Measurements from ENCODE around the gene OSGEP. TPM values are rescaled to one million over a fixed set of nuclear protein-coding genes. Genes with fewer than 3 reads are reported as not detected.

Gene OSGEP
- total RNA-seq, 4 donors from 2014 or later, result 22.3 to 41.6 (median 26.6) TPM

DNA sequence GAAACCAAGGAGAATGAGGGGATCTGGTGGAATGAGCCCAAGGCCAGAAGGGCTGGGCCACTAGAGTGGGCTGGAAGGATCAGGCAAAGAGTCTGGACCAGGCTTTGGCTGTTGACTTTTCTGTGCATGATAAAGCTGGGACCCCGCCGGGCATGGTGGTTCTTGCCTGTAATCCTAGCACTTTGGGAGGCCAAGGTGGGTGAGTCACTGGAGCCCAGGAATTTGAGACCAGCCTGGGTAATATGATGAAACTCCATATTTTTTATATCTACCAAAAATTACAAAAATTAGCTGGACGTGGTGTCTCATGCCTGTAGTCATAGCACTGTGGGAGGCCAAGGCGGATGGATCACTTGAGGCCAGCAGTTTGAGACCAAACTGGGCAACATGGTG is 18.3 kb downstream of the OSGEP start:
- Histone ChIP-seq H3K4me3 (no peak overlapping the region), H3K36me3 (no peaks in the 10 kb centered on the region), H3K27ac (no peak overlapping the region), H3K4me1 (peaks cover 0 to 21% (median 0%) of the 10 kb centered on the region in 3 donors), H3K27me3 (peaks cover 0 to 27% (median 0%) of the 10 kb centered on the region in 4 donors), H3K9me3 (no peaks in the 10 kb centered on the region)
- intact Hi-C loops (cut with DNase I), result no loop called here
- TF ChIP-seq CTCF (IDR thresholded peaks at IDR 0.05), result no peak
- DNase-seq, result no peak
- WGBS, 2 donors, result 83 to 100% methylated on average over 1 to 4 of the region's 4 CpGs

- Histone ChIP-seq H3K4me3 (peak within 1 kb of the TSS in 3 of 4 donors; percentile 34 to 54 (median 39)), H3K4me1 (peaks cover 0 to 21% (median 0%) of the 10 kb centered on the region in 3 donors), H3K27ac (peak within 1 kb of the TSS in 3 of 4 donors; percentile 62 to 69 (median 69)), H3K9me3 (no peaks in the 10 kb centered on the region), H3K36me3 (no peaks in the 10 kb centered on the region), H3K27me3 (peaks cover 0 to 27% (median 0%) of the 10 kb centered on the region in 4 donors)
- intact Hi-C loops (cut with DNase I), result no loop called here
- TF ChIP-seq POLR2A (IDR thresholded peaks at IDR 0.05), result no peak
- no peak for TF ChIP-seq CTCF (IDR thresholded peaks at IDR 0.05)
- WGBS, 2 donors, result 75 to 95% methylated on average over 6 to 16 of the region's 17 CpGs
- no peak for DNase-seq
Measured at GRCh38 chr14:20435582-20436362, 18.8 kb downstream of the OSGEP start, which contains the start of gene KLHL33. Gene KLHL33 (minus strand): TSS chr14:20436166. CDS start chr14:20435811, 355 bp downstream.

DNA sequence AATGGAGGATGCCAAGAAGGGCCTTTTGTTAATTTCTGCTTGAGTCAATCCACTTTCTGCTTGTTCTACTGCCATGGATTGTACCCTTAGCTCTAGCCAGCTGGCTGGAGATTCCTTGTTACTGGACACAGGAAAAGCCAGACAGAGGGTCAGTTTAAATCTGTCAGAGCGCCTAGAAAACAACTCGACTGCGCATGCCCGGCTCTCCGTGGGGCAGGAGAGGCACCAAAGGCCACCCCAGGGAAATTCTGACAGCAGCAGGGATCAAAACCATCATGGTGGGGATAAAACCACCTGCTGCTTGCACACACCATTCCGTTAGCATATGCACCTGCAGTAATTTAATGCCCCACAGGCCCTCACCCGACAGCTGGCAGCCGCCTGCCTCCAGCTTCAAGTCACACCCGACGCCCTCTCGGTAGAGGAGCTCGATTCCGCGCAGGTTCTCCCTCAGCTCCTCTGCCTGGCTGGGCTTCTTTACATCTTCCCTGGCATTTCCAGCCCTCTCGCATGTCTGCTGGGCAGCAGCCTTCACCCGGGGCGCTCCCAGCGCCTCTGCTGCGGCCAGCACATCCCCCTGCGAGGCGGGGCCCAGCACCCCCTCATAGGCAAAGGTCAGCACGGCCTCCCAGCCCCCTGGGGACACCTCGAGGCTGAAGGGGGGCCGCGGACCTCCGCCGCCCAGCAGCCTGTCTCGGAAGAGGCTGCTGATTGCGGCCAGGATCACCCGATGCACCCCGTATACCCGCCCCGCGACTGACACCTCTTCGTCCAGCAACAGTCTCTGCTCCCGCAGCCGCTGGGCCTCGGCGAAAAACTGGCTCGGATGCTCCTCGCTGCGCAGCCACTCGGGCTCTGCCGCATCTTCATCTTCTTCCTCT is 19.7 kb downstream of the OSGEP start:
- peak overlapping the region in 3 of 4 donors; percentile 34 to 54 (median 39) for H3K4me3 ChIP-seq
- intact Hi-C loops (cut with DNase I), result no loop called here
- peaks cover 0 to 27% (median 0%) of the 10 kb centered on the region in 3 donors for H3K4me1 ChIP-seq
- H3K27me3 ChIP-seq, result peaks cover 0 to 27% (median 0%) of the 10 kb centered on the region in 4 donors
- DNase-seq, result no peak
- TF ChIP-seq CTCF (IDR thresholded peaks at IDR 0.05), result no peak
- no peak for TF ChIP-seq POLR2A (IDR thresholded peaks at IDR 0.05)
- WGBS, 2 donors, result 32 to 63% methylated on average over 8 to 12 of the region's 44 CpGs
- no peaks in the 10 kb centered on the region for H3K36me3 ChIP-seq
- H3K27ac ChIP-seq, result peak overlapping the region in 3 of 4 donors; percentile 62 to 69 (median 69)
- no peaks in the 10 kb centered on the region for H3K9me3 ChIP-seq

DNA sequence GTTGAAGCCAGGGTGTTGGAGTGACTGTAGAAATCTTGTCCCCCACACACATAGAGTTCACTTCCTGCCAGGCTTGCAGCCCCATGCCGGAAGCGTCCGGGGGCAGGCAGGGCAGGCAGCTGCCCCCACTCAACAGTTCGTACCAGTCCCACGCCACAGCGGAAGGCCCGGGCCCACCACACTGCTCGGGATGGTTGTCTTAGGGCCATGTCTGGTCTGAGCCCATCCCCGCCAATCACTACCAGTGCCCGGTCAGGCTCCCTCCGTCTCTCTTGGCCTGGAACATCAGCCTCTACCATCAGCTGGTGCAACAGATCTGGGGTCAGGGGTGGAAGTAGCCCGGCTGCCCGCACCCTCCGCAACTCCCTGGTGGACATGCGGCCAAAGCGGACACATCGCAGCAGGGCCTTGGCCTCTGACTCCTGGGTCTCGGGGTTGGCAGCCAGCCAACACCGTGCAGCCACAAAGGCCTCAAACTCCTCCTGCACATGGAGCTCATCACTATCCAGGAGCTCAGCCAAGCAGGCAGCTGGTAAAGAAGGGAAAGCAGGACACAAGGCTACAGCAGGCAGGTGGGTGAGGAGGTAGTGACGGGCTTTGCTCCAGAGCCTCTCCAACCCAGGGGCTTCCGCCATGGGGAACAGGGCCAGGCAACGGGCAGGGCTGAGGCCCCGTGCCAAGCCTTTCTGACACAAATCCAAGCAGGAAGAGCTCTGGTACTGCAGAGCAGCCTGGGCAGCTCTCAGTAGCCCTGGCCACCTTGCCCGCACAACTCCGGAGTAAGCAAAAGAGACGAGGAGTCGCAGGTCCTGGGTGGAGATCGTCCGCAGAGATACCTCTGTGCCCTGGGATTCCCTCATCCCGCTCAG is 24.6 kb downstream of the OSGEP start:
- Histone ChIP-seq H3K4me1 (peaks cover 0 to 32% (median 0%) of the 10 kb centered on the region in 3 donors), H3K27ac (peak overlapping the region in 1 of 4 donors; percentile 28), H3K9me3 (no peaks in the 10 kb centered on the region), H3K36me3 (no peaks in the 10 kb centered on the region), H3K27me3 (peaks cover 0 to 7% (median 0%) of the 10 kb centered on the region in 4 donors), H3K4me3 (no peak overlapping the region)
- TF ChIP-seq POLR2A (IDR thresholded peaks at IDR 0.05) (no peak), CTCF (IDR thresholded peaks at IDR 0.05) (no peak)
- intact Hi-C loops (cut with DNase I), result no loop called here
- 60 to 81% methylated on average over 7 to 17 of the region's 30 CpGs for WGBS, 2 donors
- no peak for DNase-seq

All from esophagus squamous epithelium (tissue), 5 donors.